ENCODE data around the gene ODC1. TPM values are rescaled to one million over a fixed set of nuclear protein-coding genes. Genes with fewer than 3 reads are reported as not detected.

The ODC1 gene
- total RNA-seq, 1 experiment from 2014 or later = 175 TPM

DNA sequence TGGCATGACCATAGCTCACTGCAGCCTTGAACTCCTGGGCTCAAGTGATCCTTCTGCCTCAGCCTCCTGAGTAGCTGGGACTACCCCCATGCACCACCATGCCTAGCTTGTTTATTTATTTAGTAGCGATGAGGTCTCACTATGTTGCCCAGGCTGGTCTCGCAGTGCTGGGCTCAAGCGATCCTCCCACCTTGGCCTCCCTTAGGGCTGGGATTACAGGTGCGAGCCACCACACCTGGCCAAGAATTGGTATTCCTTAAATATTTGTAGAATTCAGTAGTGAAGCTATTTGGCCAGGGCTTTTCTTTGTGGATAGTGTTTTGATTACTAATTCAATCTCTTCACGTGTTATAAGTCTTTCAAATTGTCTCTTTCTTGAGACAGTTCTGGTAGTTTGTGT lies 56.0 kb downstream of the ODC1 start:
- no peak for DNase-seq
- Histone ChIP-seq H3K4me3 (ENCODE audit: insufficient read depth, low read depth, low read length) (no peak overlapping the region), H3K27me3 (ENCODE audit: control insufficient read depth, insufficient read depth, low read length) (no peaks in the 10 kb centered on the region), H3K36me3 (replicated peaks; ENCODE audit: control insufficient read depth, insufficient read depth, low read length) (no peaks in the 10 kb centered on the region)

DNA sequence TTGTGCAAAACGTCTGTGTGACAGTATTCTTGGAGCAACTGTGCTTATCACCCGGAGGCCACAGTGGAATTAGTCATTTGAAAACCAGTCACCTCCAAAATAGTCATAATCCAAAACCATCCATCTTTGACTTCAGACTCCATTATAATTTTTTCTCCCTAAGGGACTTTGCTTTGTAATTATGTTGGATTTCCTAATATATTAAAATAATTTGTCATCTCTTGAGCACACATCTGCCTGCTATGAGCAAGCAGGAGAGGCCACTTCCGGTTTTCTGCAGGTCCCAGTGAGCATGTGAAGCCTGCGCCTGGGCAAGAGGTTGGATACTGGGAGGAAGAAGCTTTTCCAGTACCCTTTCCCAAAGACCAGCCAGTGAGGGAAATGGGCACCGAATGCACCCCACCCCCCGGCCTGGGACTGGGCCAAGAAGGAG lies 57.7 kb downstream of the ODC1 start:
- Histone ChIP-seq H3K27me3 (ENCODE audit: control insufficient read depth, insufficient read depth, low read length) (no peaks in the 10 kb centered on the region), H3K36me3 (replicated peaks; ENCODE audit: control insufficient read depth, insufficient read depth, low read length) (no peaks in the 10 kb centered on the region), H3K4me3 (ENCODE audit: insufficient read depth, low read depth, low read length) (no peak overlapping the region)
- no peak for DNase-seq

Other genes starting within 250 kb of the ODC1 start
- gene HPCAL1, start 145.4 kb downstream of the ODC1 start, total RNA-seq (2014; rRNA removed; shearing (Covaris generic)) = 21.8 and 22.0 TPM in 2 replicates
- 23.1 and 27.0 TPM in 2 replicates for gene NOL10, start 241.6 kb upstream of the ODC1 start, total RNA-seq (2014; rRNA removed; shearing (Covaris generic))